Left lung (tissue), 10 donors: ENCODE measurements around the gene PLEKHG4B. TPM values are rescaled to one million over a fixed set of nuclear protein-coding genes. Genes with fewer than 3 reads are reported as not detected.

Experiments
- ATAC-seq: fragments of 200-7000 bp; cut with Tn5 transposase; one replicate; pipeline ENCODE4 v1.9.1; 2020; ENCODE audit warnings: moderate library complexity
- DNase-seq, 4 donors: peaks; one replicate each; pipeline ENCODE4 v3.0.0-alpha.2; 2013 to 2020
- H3K27ac ChIP-seq, 2 donors: fragments of 200-600 bp; sonication (generic) in 1 of 2; one replicate each; pipeline versions ENCODE4 v1.5.0 to v1.8.0; 2020 to 2021
- H3K27me3 ChIP-seq, 2 donors: fragments of 200-600 bp; sonication (generic) in 1 of 2; one replicate each; pipeline versions ENCODE4 v1.5.0 to v1.8.0; 2020 to 2021
- H3K36me3 ChIP-seq, 2 donors: fragments of 200-600 bp; sonication (generic) in 1 of 2; one replicate each; pipeline versions ENCODE4 v1.5.0 to v1.8.0; 2020 to 2021
- H3K4me1 ChIP-seq, 2 donors: fragments of 200-600 bp; one replicate each; pipeline ENCODE4 v1.8.0; 2021
- H3K4me3 ChIP-seq, 2 donors: fragments of 200-600 bp; sonication (generic) in 1 of 2; one replicate each; pipeline versions ENCODE4 v1.5.0 to v1.8.0; 2020 to 2021; ENCODE audit warnings: mild to moderate bottlenecking in 1 of 2
- H3K9me3 ChIP-seq, 2 donors: fragments of 200-600 bp; sonication (generic) in 1 of 2; one replicate each; pipeline versions ENCODE4 v1.5.0 to v1.8.0; 2020 to 2021
- intact Hi-C, 2 donors: fragments of 100-400 bp; cut with DNase I; formaldehyde crosslinking; loops; one replicate each; pipeline versions ENCODE4 v1.11.2 to v1.14.2; 2022
- polyA plus RNA-seq, 6 donors: library from polyadenylated mRNA; unstranded; fragments of 120-200 nt; gene quantifications; one replicate each; pipeline ENCODE4 v1.2.1, GENCODE V29; 2013; ENCODE audit not compliant: insufficient read length in 6 of 6
- total RNA-seq, 2 donors: library from RNA; stranded (reverse); fragmentation: NEBNext Ultra II Directional; extraction: Animal tissue kit (Norgen Biotek cat#: 25700); gene quantifications; one replicate each; pipeline ENCODE4 v1.2.1, GENCODE V29; 2021
- TF ChIP-seq, protein P1 (sequence below), 2 donors: fragments of 200-600 bp; sonication (generic) in 1 of 2; IDR thresholded peaks; one replicate each; pipeline versions ENCODE4 v1.5.0 to v1.8.0; 2021; ENCODE audit warnings: antibody characterized with exemption in 2 of 2
- donor health status: DM: no; HTN: yes; CAD: no.
- donor health status: DM: no; HTN: no; CAD: no.

Gene PLEKHG4B
- total and polyA plus RNA-seq, 8 donors = 1.2 to 19.5 (median 15.5) TPM

DNA sequence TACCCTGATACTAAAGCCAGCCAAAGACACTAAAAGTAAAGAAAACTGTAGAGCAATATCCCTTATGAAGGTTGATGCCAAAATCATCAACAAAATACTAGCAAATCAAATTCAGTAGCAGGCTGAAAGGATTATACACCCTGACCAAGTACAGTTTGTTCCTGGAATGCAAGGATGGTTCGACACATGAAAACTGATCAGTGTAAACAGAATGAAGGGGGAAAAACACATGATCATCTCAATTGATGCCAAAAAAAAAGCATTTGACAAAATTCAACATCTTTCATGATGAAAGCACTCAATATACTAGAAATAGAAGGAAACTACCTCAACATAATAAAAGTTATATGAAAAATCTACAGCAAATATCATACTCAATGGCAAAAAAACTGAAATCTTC, 55.8 kb downstream of the PLEKHG4B start:
- Histone ChIP-seq H3K4me1 (no peaks in the 10 kb centered on the region), H3K27me3 (no peaks in the 10 kb centered on the region), H3K4me3 (no peak overlapping the region), H3K27ac (no peak overlapping the region), H3K36me3 (no peaks in the 10 kb centered on the region), H3K9me3 (peaks cover 0 to 21% of the 10 kb centered on the region in 2 donors)
- intact Hi-C loops = no loop called here
- ATAC-seq (no peak), DNase-seq (no peak)
- TF ChIP-seq, protein P1, sequence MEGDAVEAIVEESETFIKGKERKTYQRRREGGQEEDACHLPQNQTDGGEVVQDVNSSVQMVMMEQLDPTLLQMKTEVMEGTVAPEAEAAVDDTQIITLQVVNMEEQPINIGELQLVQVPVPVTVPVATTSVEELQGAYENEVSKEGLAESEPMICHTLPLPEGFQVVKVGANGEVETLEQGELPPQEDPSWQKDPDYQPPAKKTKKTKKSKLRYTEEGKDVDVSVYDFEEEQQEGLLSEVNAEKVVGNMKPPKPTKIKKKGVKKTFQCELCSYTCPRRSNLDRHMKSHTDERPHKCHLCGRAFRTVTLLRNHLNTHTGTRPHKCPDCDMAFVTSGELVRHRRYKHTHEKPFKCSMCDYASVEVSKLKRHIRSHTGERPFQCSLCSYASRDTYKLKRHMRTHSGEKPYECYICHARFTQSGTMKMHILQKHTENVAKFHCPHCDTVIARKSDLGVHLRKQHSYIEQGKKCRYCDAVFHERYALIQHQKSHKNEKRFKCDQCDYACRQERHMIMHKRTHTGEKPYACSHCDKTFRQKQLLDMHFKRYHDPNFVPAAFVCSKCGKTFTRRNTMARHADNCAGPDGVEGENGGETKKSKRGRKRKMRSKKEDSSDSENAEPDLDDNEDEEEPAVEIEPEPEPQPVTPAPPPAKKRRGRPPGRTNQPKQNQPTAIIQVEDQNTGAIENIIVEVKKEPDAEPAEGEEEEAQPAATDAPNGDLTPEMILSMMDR (IDR thresholded peaks at IDR 0.05) = no peak

DNA sequence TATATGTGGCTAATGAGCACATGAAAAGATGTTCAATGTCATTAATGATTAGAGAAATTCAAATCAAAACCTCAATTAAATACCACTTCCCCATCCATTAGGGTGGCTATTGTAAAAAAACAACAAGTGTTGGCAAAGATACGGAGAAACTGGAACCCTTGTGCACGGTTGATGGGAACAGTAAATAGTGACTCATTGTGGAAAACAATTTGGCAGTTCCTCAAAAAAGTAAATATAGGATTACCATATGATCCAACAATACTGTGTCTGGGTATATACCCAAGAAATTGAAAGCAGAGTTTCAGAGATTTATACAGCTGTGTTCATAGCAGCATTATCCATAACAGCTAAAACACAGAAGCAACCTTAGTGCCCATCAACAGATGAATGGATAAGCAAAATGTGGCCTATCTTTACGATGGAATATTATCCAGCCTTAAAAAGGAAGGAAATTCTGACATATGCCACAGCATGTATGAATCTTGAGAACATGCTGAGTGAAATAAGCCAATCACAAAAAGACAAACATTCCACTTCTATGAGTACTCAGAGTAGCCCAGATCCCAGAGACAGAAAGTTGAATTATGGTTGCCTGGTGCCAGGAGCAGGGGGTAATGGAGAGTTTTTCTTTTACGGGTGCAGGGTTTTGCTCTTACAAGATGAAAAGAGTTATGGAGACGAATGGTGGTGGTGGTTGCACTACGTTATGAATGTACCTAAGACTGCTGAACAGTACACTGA, 57.9 kb downstream of the PLEKHG4B start:
- Histone ChIP-seq H3K36me3 (no peaks in the 10 kb centered on the region), H3K27ac (no peak overlapping the region), H3K27me3 (no peaks in the 10 kb centered on the region), H3K9me3 (peaks cover 0 to 21% of the 10 kb centered on the region in 2 donors), H3K4me3 (no peak overlapping the region), H3K4me1 (no peaks in the 10 kb centered on the region)
- TF ChIP-seq, protein P1 (IDR thresholded peaks at IDR 0.05) = no peak
- ATAC-seq (peak; percentile 60), DNase-seq (no peak)
- intact Hi-C loops = no loop called here

DNA sequence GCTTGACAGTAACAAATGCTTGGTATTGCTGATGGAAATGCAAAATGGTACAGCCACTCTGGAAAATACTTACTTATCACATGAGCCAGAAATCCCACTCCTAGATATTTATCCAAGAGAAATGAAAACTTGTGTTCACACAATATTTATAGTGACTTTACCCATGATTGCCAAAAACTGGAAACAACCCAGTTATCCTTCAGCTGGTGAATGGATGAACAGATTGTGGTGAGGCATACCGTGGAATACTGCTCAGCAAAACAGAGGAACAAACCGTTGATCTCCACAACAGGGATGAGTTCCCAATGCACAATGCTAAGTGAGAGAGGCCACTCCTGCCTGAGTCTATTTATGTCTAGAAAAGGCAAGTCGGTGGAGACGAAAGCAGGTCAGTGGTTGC, 58.8 kb downstream of the PLEKHG4B start:
- H3K9me3 ChIP-seq = peaks cover 0 to 21% of the 10 kb centered on the region in 2 donors
- H3K36me3 ChIP-seq = no peaks in the 10 kb centered on the region
- H3K4me3 ChIP-seq = no peak overlapping the region
- no peak overlapping the region for H3K27ac ChIP-seq
- ATAC-seq (no peak), DNase-seq (no peak)
- no peaks in the 10 kb centered on the region for H3K4me1 ChIP-seq
- intact Hi-C loops = no loop called here
- TF ChIP-seq, protein P1 (IDR thresholded peaks at IDR 0.05) = no peak
- no peaks in the 10 kb centered on the region for H3K27me3 ChIP-seq

DNA sequence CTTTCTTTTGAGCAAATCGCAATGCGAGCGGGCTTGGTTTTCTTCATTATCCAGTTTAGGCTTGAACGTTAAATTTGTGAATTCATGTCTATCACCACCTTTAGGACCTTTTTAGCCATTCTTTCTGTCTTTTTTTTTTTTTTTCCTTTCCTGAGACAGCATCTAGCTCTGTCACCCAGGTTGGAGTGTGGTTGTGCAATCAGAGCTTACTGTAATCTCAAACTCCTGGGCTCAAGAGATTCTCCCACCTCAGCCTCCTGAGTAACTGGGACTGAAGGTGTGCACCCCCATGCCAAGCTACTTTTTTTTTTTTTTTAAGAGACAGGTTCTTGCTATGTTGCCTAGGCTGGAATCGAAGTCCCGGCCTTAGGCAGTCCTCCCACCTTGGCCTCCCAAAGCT, 60.1 kb downstream of the PLEKHG4B start:
- ATAC-seq = no peak
- intact Hi-C loops = no loop called here

DNA sequence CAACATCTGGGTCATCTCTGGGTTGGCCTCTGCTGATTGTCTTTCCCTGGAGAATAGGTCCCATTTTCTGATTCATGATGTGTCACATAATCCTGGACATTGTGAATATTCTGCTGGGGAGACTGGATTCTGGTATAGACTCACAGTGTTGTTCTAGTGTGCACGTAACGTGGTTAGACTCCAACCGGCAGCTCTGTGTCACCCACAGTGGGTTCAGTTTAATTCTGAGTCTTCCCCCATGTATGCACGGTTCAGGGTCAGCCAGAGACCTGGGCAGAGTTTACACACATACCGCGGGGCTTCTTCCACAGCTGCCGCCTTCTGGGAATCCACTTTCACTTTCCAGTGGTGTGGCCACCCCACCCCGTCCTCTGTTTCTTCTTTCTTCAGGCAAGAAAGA, 61.3 kb downstream of the PLEKHG4B start:
- no peak overlapping the region for H3K27ac ChIP-seq
- ATAC-seq (no peak), DNase-seq (no peak)
- no peaks in the 10 kb centered on the region for H3K27me3 ChIP-seq
- intact Hi-C loops = no loop called here
- no peaks in the 10 kb centered on the region for H3K36me3 ChIP-seq
- peaks cover 0 to 5% of the 10 kb centered on the region in 2 donors for H3K9me3 ChIP-seq
- TF ChIP-seq, protein P1 (IDR thresholded peaks at IDR 0.05) = no peak
- no peak overlapping the region for H3K4me3 ChIP-seq
- no peaks in the 10 kb centered on the region for H3K4me1 ChIP-seq

More for the DNA sequence above, 60.1 kb downstream of the PLEKHG4B start:
- no peaks in the 10 kb centered on the region for H3K36me3 ChIP-seq
- H3K27ac ChIP-seq = no peak overlapping the region
- no peak overlapping the region for H3K4me3 ChIP-seq
- peaks cover 0 to 17% of the 10 kb centered on the region in 2 donors for H3K9me3 ChIP-seq
- DNase-seq = no peak
- TF ChIP-seq, protein P1 (IDR thresholded peaks at IDR 0.05) = no peak
- H3K27me3 ChIP-seq = no peaks in the 10 kb centered on the region
- H3K4me1 ChIP-seq = no peaks in the 10 kb centered on the region
